A549 (cell line): ENCODE data around the gene CHST5. TPM values are rescaled to one million over a fixed set of nuclear protein-coding genes. Genes with fewer than 3 reads are reported as not detected.
"Not testable (repeated sequence)": the region's sequence is repeated elsewhere in the genome, so short reads cannot be mapped to it uniquely, and the experiment has no call there.

Experiments used
- ATAC-seq, 2 experiments: fragments of 200-7000 bp in 1 of 2; fragments of >200 bp in 1 of 2; cut with Nextera tagmentation in 1 of 2; cut with Tn5 transposase in 1 of 2; 3 replicates each; pipeline versions ENCODE4 v1.8.0 to v1.9.1; 2018 to 2020; ENCODE audit warnings: mild to moderate bottlenecking in 1 of 2, moderate library complexity in 1 of 2
- CTCF ChIA-PET: fragments of 300-600 bp; sonication (Branson Sonifier 250); formaldehyde crosslinking; extraction: SDS; loops from one replicate; lab custom pipeline; 2021; ENCODE audit warnings: antibody characterized with exemption, inconsistent platforms; lab: Yijun Ruan, JAX
- POLR2A ChIA-PET: fragments of 350-600 bp; formaldehyde crosslinking; extraction: SDS; loops from one replicate; lab custom pipeline; 2021; ENCODE audit warnings: antibody characterized with exemption, inconsistent platforms; lab: Yijun Ruan, JAX
- DNase-seq, 2 experiments: peaks; one replicate each; pipeline versions ENCODE4 v3.0.0 to v3.0.0-alpha.2; 2011 to 2016; ENCODE audit warnings: low read depth in 1 of 2, low spot score in 1 of 2
- FAIRE-seq: peaks from 2 replicates; lab custom pipeline; 2011; peaks lifted over from hg19 to GRCh38; lab: Jason Lieb, UNC
- H3K27ac ChIP-seq, 2 experiments: fragments of >200 bp; sonication (Bioruptor Twin); formaldehyde crosslinking; 3 replicates each; pipeline ENCODE4 v1.5.1; 2016 to 2017
- H3K4me1 ChIP-seq: fragments of >200 bp; sonication (Bioruptor Twin); formaldehyde crosslinking; 3 replicates; pipeline ENCODE4 v1.6.1; 2016
- H3K4me2 ChIP-seq: fragments of >200 bp; sonication (Bioruptor Twin); formaldehyde crosslinking; 3 replicates; pipeline ENCODE4 v1.6.1; 2016
- H3K4me3 ChIP-seq: fragments of >200 bp; sonication (Bioruptor Twin); formaldehyde crosslinking; 3 replicates; pipeline ENCODE4 v1.5.1; 2016
- H3K9me3 ChIP-seq: fragments of >200 bp; sonication (Bioruptor Twin); formaldehyde crosslinking; 3 replicates; pipeline ENCODE4 v1.6.1; 2016
- BCL3 ChIP-seq: fragments of >200 bp; sonication (Bioruptor Twin); formaldehyde crosslinking; IDR thresholded peaks from 3 replicates; pipeline ENCODE4 v1.6.1; 2016
- CHD2 ChIP-seq: fragments of 150-350 bp; IDR thresholded peaks from 2 replicates; pipeline ENCODE4 v1.6.1; 2014; ENCODE audit warnings: low read length; ENCODE audit not compliant: partially characterized antibody
- EP300 ChIP-seq, 2 experiments: fragments of >200 bp; sonication (Bioruptor Twin); formaldehyde crosslinking; IDR thresholded peaks; 2 replicates in 1 of 2; 3 replicates in 1 of 2; pipeline ENCODE4 v1.6.1; 2016 to 2017
- FOSB ChIP-seq: fragments of 250-450 bp; sonication (Bioruptor Pico); IDR thresholded peaks from 2 replicates; pipeline ENCODE4 v1.5.0; 2020; ENCODE audit warnings: mild to moderate bottlenecking, moderate library complexity
- FOXS1 ChIP-seq: fragments of 250-450 bp; sonication (Bioruptor Pico); IDR thresholded peaks from 2 replicates; pipeline ENCODE4 v1.5.0; 2020; ENCODE audit warnings: mild to moderate bottlenecking, moderate library complexity
- GATA3 ChIP-seq: IDR thresholded peaks from 2 replicates; pipeline ENCODE4 v1.6.1; 2012; ENCODE audit warnings: borderline replicate concordance
- HES2 ChIP-seq: fragments of >200 bp; sonication (Bioruptor Twin); formaldehyde crosslinking; IDR thresholded peaks from 2 replicates; pipeline ENCODE4 v1.6.1; 2016
- KDM5A ChIP-seq: fragments of 200-600 bp; sonication (generic); IDR thresholded peaks from 2 replicates; pipeline ENCODE4 v1.6.1; 2016; ENCODE audit warnings: antibody characterized with exemption, mild to moderate bottlenecking
- MAFK ChIP-seq: fragments of 450-650 bp; IDR thresholded peaks from 2 replicates; pipeline ENCODE4 v1.6.1; 2014; ENCODE audit not compliant: partially characterized antibody
- MAX ChIP-seq: IDR thresholded peaks from 2 replicates; pipeline ENCODE4 v1.6.1; 2012
- MAZ ChIP-seq: fragments of 150-350 bp; IDR thresholded peaks from 2 replicates; pipeline ENCODE4 v1.6.1; 2014; ENCODE audit warnings: antibody characterized with exemption, low read depth, low read length, borderline replicate concordance
- MYC ChIP-seq: IDR thresholded peaks from 2 replicates; pipeline ENCODE4 v1.6.1; 2012; ENCODE audit warnings: mild to moderate bottlenecking, inconsistent platforms, low read length, improper control_type of control experiment, borderline replicate concordance
- NPAS2 ChIP-seq: fragments of 250-450 bp; sonication (Bioruptor Pico); IDR thresholded peaks from 2 replicates; pipeline ENCODE4 v1.8.0; 2022; ENCODE audit warnings: mild to moderate bottlenecking, moderate library complexity, borderline replicate concordance
- NR3C1 ChIP-seq: fragments of >200 bp; sonication (Bioruptor Twin); formaldehyde crosslinking; IDR thresholded peaks from 3 replicates; pipeline ENCODE4 v1.6.1; 2017
- RCOR1 ChIP-seq: fragments of 150-350 bp; IDR thresholded peaks from 2 replicates; pipeline ENCODE4 v1.6.1; 2014; ENCODE audit warnings: antibody characterized with exemption, low read length, low read depth
- SMC3 ChIP-seq: fragments of >200 bp; sonication (Bioruptor Twin); formaldehyde crosslinking; IDR thresholded peaks from 3 replicates; pipeline ENCODE4 v1.6.1; 2018; ENCODE audit warnings: inconsistent platforms
- WGBS: methylation state at CpG from one replicate; pipeline ENCODE4 v1.1.6; 2017; ENCODE audit errors: missing lambda C conversion rate; 5-methylcytosine and 5-hydroxymethylcytosine counted together
- polyA plus RNA-seq, 4 experiments: library from polyadenylated mRNA; depleted of rRNA in 3 of 4; stranded (reverse); fragments of >200 nt; fragmentation: RNase III in 1 of 4; extraction: RNeasy Plus Mini Kit Qiagen cat#74134 plus additional on column Dnase treatment in 1 of 4; gene quantifications; 2 replicates in 3 of 4; 3 replicates in 1 of 4; pipeline ENCODE4 v1.2.3, GENCODE V29; 2011 to 2017
- TF ChIP-seq, protein P1 (sequence below): fragments of 250-450 bp; sonication (Bioruptor Pico); IDR thresholded peaks from 2 replicates; pipeline ENCODE4 v1.5.0; 2021; ENCODE audit warnings: mild to moderate bottlenecking, moderate library complexity, borderline replicate concordance

CHST5 gene
- polyA plus RNA-seq, 2 of the 4 experiments (the other 2 are of a cell fraction), result 0.05 TPM; not detected in 1

DNA sequence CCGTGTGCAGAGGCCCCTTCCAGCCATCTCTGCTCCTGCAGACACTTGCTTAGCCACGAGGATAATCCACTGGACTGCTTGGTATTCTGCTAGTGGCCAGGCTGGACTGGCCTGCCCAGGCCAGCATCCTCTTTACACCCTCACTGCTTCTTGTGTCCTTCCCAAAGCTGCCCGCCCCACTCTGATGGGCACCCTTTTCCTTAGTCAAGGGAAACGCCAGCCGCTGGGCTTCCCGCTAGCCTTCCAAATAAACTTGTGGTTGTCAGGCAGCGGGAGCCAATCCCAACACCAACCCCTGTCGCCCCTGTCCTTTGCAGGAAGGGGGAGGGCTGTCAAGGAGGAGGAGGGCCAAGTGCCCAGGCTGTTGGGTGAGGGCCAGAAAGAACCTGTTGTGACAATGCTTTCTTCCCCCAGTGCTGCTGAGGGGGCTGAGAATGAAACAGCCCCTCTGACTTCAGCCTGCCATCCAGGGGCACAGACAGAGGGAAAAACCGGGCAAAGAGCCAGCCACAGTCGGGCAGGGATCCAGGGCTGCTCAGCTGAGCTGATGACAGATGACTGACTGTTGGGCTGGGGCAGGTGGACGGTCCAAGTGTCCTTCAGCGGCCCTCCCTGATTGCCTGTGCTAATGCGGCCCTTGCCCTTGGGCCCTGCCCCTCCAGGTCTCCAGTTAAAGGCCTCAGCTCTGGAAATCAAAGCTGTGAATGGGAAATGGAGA is 37.1 kb downstream of the CHST5 start:
- peak; percentile 31 to 50; a peak in 4 of 6 replicates for ATAC-seq
- H3K9me3 ChIP-seq, H3K27ac ChIP-seq, H3K4me2 ChIP-seq, FAIRE-seq, DNase-seq, POLR2A ChIA-PET, H3K4me3 ChIP-seq: not testable (repeated sequence)
- 54% methylated on average over 10 of the region's 13 CpGs for WGBS
- H3K4me1 ChIP-seq, result peaks cover 10% of the 10 kb centered on the region; the same call in 2 of the 3 replicates
- CTCF ChIA-PET, result interaction anchor here (5.4 kb wide), 1 partner anchor 18 kb away, joined by 41 read pairs; no protein-coding TSS in a partner anchor

DNA sequence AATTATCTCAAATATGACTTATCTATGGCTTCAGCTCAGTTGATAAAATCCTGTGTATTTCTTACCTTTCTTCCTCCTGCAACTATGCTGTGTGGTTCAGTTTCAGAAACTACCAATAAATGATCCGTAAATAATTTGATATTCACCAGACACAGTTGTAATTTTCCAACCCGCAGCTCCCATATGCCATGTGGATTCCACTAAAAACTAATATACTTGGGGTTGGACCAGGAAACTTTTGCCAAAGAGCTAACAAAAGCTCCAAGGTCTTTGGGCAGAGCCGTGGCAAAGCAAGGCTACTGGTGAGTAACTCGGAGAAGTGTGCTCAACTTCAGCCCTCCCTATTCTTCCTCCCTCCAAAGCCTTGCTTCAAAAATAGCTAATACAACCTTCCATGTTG is 38.4 kb downstream of the CHST5 start:
- ATAC-seq (no peak), FAIRE-seq (no peak), DNase-seq (no peak)
- Histone ChIP-seq H3K9me3 (no peaks in the 10 kb centered on the region), H3K4me1 (peaks cover 3% of the 10 kb centered on the region; the same call in 1 of the 3 replicates), H3K4me2 (no peak overlapping the region), H3K4me3 (no peak overlapping the region), H3K27ac (no peak overlapping the region)
- POLR2A ChIA-PET, result no interaction called here
- 69% methylated on average over 4 of the region's 4 CpGs for WGBS
- CTCF ChIA-PET, result interaction anchor here (0.7 to 5.4 kb wide), 7 partner anchors 8 to 32 kb away, joined by 3 to 41 read pairs (median 8); no protein-coding TSS in a partner anchor
- TF ChIP-seq NR3C1 (no peak), EP300 (IDR thresholded peaks at IDR 0.05) (no peak), RCOR1 (no peak), FOXS1 (no peak), CHD2 (no peak), MAZ (no peak), MAFK (no peak), HES2 (no peak), FOSB (CRISPR knock-in tag) (no peak)
- TF ChIP-seq, protein P1, sequence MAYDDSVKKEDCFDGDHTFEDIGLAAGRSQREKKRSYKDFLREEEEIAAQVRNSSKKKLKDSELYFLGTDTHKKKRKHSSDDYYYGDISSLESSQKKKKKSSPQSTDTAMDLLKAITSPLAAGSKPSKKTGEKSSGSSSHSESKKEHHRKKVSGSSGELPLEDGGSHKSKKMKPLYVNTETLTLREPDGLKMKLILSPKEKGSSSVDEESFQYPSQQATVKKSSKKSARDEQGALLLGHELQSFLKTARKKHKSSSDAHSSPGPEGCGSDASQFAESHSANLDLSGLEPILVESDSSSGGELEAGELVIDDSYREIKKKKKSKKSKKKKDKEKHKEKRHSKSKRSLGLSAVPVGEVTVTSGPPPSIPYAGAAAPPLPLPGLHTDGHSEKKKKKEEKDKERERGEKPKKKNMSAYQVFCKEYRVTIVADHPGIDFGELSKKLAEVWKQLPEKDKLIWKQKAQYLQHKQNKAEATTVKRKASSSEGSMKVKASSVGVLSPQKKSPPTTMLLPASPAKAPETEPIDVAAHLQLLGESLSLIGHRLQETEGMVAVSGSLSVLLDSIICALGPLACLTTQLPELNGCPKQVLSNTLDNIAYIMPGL, result no peak

DNA sequence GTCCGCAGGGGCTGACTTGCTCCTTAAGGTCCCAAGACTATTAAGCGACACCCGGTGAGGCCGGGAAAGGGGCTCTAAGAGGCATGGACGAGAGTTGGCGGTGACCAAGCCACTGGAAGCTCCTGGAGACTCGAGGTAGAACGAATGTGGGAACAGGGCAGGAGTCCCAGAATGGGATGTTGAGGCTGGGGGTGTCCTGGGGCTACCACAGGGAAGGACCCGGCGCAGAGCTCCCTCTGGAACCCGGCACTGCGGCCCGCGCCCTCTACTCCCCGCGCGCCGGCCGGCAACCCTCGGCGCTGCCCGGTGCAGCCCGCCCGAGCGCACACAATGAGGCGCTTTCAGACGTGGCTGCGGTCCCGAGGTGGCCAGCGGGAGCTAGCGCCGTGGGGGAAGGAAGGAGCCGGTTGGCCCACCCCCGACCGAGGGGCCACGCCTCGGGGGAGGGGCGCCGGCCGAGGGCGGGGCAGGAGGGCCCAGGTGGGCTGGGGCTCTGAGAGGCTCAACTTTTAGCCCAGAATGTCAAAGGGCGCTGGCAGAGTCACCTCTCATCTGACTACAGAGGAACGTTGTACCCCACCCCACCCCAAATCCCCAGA is 40.7 kb downstream of the CHST5 start, which contains the start of gene CHST6:
CHST6 (minus strand) TSS at position 366 of the 599 bp plus-strand sequence. CDS start 15,613 bp downstream, outside the sequence.
- ChIA-PET POLR2A (interaction anchor here (0.8 to 1.6 kb wide), 3 partner anchors 8 to 62 kb away, joined by 3 to 4 read pairs (median 3); partner anchors contain the start of gene CFDP1), CTCF (interaction anchor here (0.7 to 5.4 kb wide), 9 partner anchors 9 to 296 kb away, joined by 3 to 41 read pairs (median 5); no protein-coding TSS in a partner anchor)
- Histone ChIP-seq H3K4me1 (0 out of 3 replicates have a peak, but pooled peaks cover 3% of the 10 kb centered on the region), H3K4me3 (peak within 1 kb of the TSS; percentile 44), H3K4me2 (peak within 1 kb of the TSS; percentile 94), H3K9me3 (no peaks in the 10 kb centered on the region), H3K27ac (peak within 1 kb of the TSS; percentile 60 to 83; a peak in 5 of 6 replicates)
- peak; percentile 47 to 82; a peak in 4 of 6 replicates for ATAC-seq
- 46% methylated on average over 11 of the region's 43 CpGs for WGBS
- TF ChIP-seq SMC3 (no peak), MAX (no peak), GATA3 (no peak), KDM5A (no peak), MYC (no peak), NPAS2 (CRISPR knock-in tag) (no peak), BCL3 (no peak)
- no peak for FAIRE-seq
- DNase-seq, result peak in 1 of 2 experiments; percentile 17
